Neural cell (in vitro differentiated cells): ENCODE measurements around the gene DRAP1. TPM values are rescaled to one million over a fixed set of nuclear protein-coding genes. Genes with fewer than 3 reads are reported as not detected.

ENCODE experiments used
- H2AFZ ChIP-seq: fragments of 200-600, 300-800 bp; sonication (generic), shearing (Covaris generic); 2 replicates; pipeline ENCODE4 v1.6.0; 2014; ENCODE audit warnings: low read depth, mild to moderate bottlenecking, antibody characterized with exemption, low read length, moderate library complexity
- H3F3A ChIP-seq: fragments of 200-600 bp; shearing (Covaris generic); 2 replicates; pipeline ENCODE4 v1.6.1; 2016; ENCODE audit warnings: mild to moderate bottlenecking, moderate library complexity, mixed read lengths, antibody characterized with exemption, low read length; ENCODE audit not compliant: insufficient read depth, poor library complexity, severe bottlenecking
- H3K27ac ChIP-seq: fragments of 200-600, 300-800 bp; sonication (generic), shearing (Covaris generic); 2 replicates; pipeline ENCODE4 v1.5.1; 2014; ENCODE audit warnings: mild to moderate bottlenecking, low read length, moderate library complexity
- H3K27me3 ChIP-seq: fragments of 300-800, 200-600 bp; sonication (generic), shearing (Covaris generic); 2 replicates; pipeline ENCODE4 v1.6.0; 2014; ENCODE audit warnings: mild to moderate bottlenecking, low read depth, low read length, moderate library complexity; ENCODE audit not compliant: insufficient read depth
- H3K36me3 ChIP-seq: fragments of 300-800, 200-600 bp; sonication (generic), shearing (Covaris generic); 2 replicates; pipeline ENCODE4 v1.5.1; 2014; ENCODE audit warnings: mild to moderate bottlenecking, antibody characterized with exemption, low read length, moderate library complexity; ENCODE audit not compliant: insufficient read depth
- H3K4me2 ChIP-seq: fragments of 300-800, 200-600 bp; sonication (generic), shearing (Covaris generic); 2 replicates; pipeline ENCODE4 v1.6.0; 2014; ENCODE audit warnings: mild to moderate bottlenecking, low read length
- H3K4me3 ChIP-seq: fragments of 300-800, 200-600 bp; sonication (generic), shearing (Covaris generic); 2 replicates; pipeline ENCODE4 v1.5.1; 2014; ENCODE audit warnings: mild to moderate bottlenecking, low read length, moderate library complexity
- H3K79me2 ChIP-seq: fragments of 200-600 bp; shearing (Covaris generic); replicated peaks from 2 replicates; pipeline ENCODE4 v1.6.0; 2014; ENCODE audit warnings: mild to moderate bottlenecking, low read length, moderate library complexity; ENCODE audit not compliant: insufficient read depth
- H3K9ac ChIP-seq: fragments of 300-800, 200-600 bp; sonication (generic), shearing (Covaris generic); 2 replicates; pipeline ENCODE4 v1.6.1; 2016; ENCODE audit warnings: mild to moderate bottlenecking, low read length, mixed read lengths
- H3K9me2 ChIP-seq: fragments of 200-600 bp; shearing (Covaris generic); 2 replicates; pipeline ENCODE4 v1.6.1; 2016; ENCODE audit warnings: mild to moderate bottlenecking, low read length, mixed read lengths; ENCODE audit not compliant: insufficient read depth
- H3K9me3 ChIP-seq: fragments of 200-600, 300-800 bp; sonication (generic), shearing (Covaris generic); 2 replicates; pipeline ENCODE4 v1.6.1; 2016; ENCODE audit warnings: mild to moderate bottlenecking, mixed run types, low read length, moderate library complexity, mixed read lengths
- H4K20me1 ChIP-seq: fragments of 200-600 bp; shearing (Covaris generic); 2 replicates; pipeline ENCODE4 v1.6.1; 2016; ENCODE audit warnings: mild to moderate bottlenecking, mixed run types; ENCODE audit not compliant: insufficient read depth
- CTCF ChIP-seq: fragments of 450-650 bp; IDR thresholded peaks from 2 replicates; pipeline ENCODE4 v1.5.1; 2014; ENCODE audit warnings: antibody characterized with exemption, mild to moderate bottlenecking, moderate library complexity; ENCODE audit not compliant: poor library complexity, severe bottlenecking
- EP300 ChIP-seq: fragments of 450-650 bp; conservative IDR thresholded peaks from 2 replicates; pipeline ENCODE4 v1.6.1; 2014; ENCODE audit warnings: antibody characterized with exemption, mild to moderate bottlenecking, moderate library complexity; ENCODE audit not compliant: poor library complexity, severe bottlenecking
- EZH2 ChIP-seq: fragments of 200-600, 300-800 bp; shearing (Covaris generic), sonication (generic); IDR thresholded peaks from 2 replicates; pipeline ENCODE4 v1.6.1; 2014; ENCODE audit warnings: antibody characterized with exemption, low read length, borderline replicate concordance, mild to moderate bottlenecking; ENCODE audit not compliant: insufficient read depth, poor library complexity, severe bottlenecking
- MXI1 ChIP-seq: fragments of 450-650 bp; conservative IDR thresholded peaks from 2 replicates; pipeline ENCODE4 v1.6.1; 2014; ENCODE audit warnings: antibody characterized with exemption, mild to moderate bottlenecking; ENCODE audit not compliant: poor library complexity, severe bottlenecking
- POLR2AphosphoS5 ChIP-seq: IDR thresholded peaks from 2 replicates; pipeline ENCODE4 v1.6.1; 2012
- RAD21 ChIP-seq: fragments of 450-650 bp; conservative IDR thresholded peaks from 2 replicates; pipeline ENCODE4 v1.6.1; 2014; ENCODE audit warnings: antibody characterized with exemption, mild to moderate bottlenecking, moderate library complexity
- REST ChIP-seq: IDR thresholded peaks from 2 replicates; pipeline ENCODE4 v1.6.1; 2012; ENCODE audit warnings: borderline replicate concordance
- SMC3 ChIP-seq: fragments of 450-650 bp; conservative IDR thresholded peaks from 2 replicates; pipeline ENCODE4 v1.6.1; 2014; ENCODE audit warnings: antibody characterized with exemption, mild to moderate bottlenecking, moderate library complexity; ENCODE audit not compliant: poor library complexity
- TAF1 ChIP-seq: IDR thresholded peaks from 2 replicates; pipeline ENCODE4 v1.6.1; 2012; ENCODE audit warnings: low read depth
- polyA plus RNA-seq: library from polyadenylated mRNA; depleted of rRNA; stranded (reverse); fragments of >200 nt; gene quantifications from 2 replicates; pipeline ENCODE4 v1.2.3, GENCODE V29; 2014

The DRAP1 gene
- polyA plus RNA-seq, 1 donor from 2014 or later = 242 TPM

DNA sequence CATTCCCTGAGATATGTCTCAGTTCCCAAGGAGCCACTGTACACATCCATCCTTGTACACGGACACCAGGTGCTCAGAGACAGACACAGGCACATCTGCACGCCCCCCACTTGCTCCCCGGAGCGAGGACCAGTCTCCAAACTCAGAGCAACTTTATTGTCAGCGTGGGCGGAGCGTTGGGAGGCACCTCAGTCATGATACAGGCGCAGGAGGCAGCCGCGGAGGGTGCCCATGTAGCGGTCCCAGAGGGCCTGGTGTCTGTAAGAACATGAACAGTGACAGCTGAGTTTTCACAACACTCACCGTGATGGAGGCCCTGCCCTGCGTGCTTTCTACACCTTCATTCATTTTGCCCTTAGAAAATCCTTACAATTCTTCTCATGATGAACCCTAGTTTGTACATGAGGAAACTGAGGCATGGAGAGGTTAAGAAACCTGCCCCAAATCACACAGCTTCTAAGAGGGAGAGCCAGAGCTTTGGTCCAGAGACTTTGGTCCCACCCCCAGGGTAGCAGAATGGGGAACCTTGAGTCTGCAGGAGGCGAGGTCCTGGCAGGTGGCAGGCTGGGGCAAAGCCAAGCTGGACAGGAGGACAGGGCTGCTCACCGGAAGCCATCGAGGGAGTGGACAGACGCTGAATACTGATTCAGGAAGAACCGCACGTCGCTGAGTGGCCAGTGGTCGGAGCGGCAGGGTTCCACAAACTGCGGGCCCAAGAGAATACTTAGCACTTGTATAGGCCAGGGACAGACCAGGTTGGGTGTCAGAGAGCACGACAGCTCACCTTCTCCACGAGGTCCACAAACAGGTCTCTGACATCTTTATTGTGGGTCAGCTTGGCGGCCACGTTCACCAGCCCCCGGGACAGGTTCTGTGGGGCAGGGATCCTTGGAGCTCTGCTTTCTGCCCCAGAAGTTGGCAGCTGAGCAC, 35.2 kb upstream of the DRAP1 start:
- Histone ChIP-seq H3K4me2 (no peak overlapping the region), H3K9me3 (no peaks in the 10 kb centered on the region), H3K79me2 (peaks cover 17% of the 10 kb centered on the region), H4K20me1 (no peaks in the 10 kb centered on the region), H3K27me3 (no peaks in the 10 kb centered on the region), H3K27ac (peak overlapping the region; percentile 28), H3K36me3 (no peaks in the 10 kb centered on the region), H3F3A (no peaks in the 10 kb centered on the region), H3K9ac (peak overlapping the region; percentile 56), H3K4me3 (peak overlapping the region; percentile 51), H2AFZ (no peak overlapping the region), H3K9me2 (no peaks in the 10 kb centered on the region)
- TF ChIP-seq TAF1 (no peak), RAD21 (no peak), EZH2 (no peak), POLR2AphosphoS5 (no peak), SMC3 (no peak), REST (no peak), EP300 (no peak), CTCF (no peak), MXI1 (no peak)

DNA sequence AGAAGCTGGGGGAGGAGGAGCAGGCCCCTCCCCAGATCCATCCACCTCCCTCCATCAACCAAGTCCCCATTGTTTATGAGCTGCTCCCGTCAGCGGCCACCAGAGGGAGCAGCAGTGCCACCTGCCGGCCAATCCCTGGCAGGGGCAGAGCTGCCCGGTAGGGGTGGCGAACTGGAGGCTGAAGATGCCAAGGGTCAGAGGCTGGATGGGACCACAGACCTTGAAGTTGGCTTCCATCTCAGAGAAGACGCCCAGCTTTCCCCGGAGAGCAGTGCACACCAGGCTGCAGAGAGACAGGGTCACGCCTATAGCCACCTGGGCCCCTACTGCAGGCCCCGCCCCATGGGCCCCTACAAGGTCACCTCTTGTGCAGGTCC, 34.5 kb upstream of the DRAP1 start:
- no peaks in the 10 kb centered on the region for H4K20me1 ChIP-seq
- H3K4me2 ChIP-seq = no peak overlapping the region
- H3K36me3 ChIP-seq = no peaks in the 10 kb centered on the region
- no peak overlapping the region for H2AFZ ChIP-seq
- peak overlapping the region; percentile 51 for H3K4me3 ChIP-seq
- H3K9ac ChIP-seq = peak overlapping the region; percentile 56
- peak overlapping the region; percentile 28 for H3K27ac ChIP-seq
- no peaks in the 10 kb centered on the region for H3K9me2 ChIP-seq
- H3K79me2 ChIP-seq = peaks cover 17% of the 10 kb centered on the region
- H3K27me3 ChIP-seq = no peaks in the 10 kb centered on the region
- no peaks in the 10 kb centered on the region for H3K9me3 ChIP-seq
- no peaks in the 10 kb centered on the region for H3F3A ChIP-seq
- TF ChIP-seq EP300 (no peak), REST (no peak), SMC3 (peak; percentile 94), RAD21 (peak; percentile 79), CTCF (peak; percentile 99), MXI1 (no peak), TAF1 (no peak), EZH2 (no peak), POLR2AphosphoS5 (peak; percentile 22)
